HCT116 (cell line): ENCODE results near the gene TNFSF8. TPM values are rescaled to one million over a fixed set of nuclear protein-coding genes. Genes with fewer than 3 reads are reported as not detected.
A peak's percentile ranks its signal among the peaks of the same experiment; 100 is the strongest.

Source experiments
- ATAC-seq: fragments of 200-7000 bp; cut with Tn5 transposase; 2 replicates; pipeline ENCODE4 v1.9.1; 2020; ENCODE audit warnings: mild to moderate bottlenecking, moderate library complexity
- BruUV-seq: library from RNA; stranded (reverse); fragments of 400-500 nt; replicated peaks from 2 replicates; lab custom pipeline; 2021; lab: Mats Ljungman, UMichigan
- CTCF ChIA-PET: fragments of 300-600 bp; sonication (Branson Sonifier 250); formaldehyde crosslinking; loops from one replicate; lab custom pipeline; 2021; ENCODE audit warnings: antibody characterized with exemption; lab: Charles Lee
- POLR2A ChIA-PET: fragments of 300-600, 350-600 bp; sonication (Branson Sonifier 250); formaldehyde crosslinking; loops from one replicate; lab custom pipeline; 2021; ENCODE audit warnings: antibody characterized with exemption; lab: Charles Lee
- RAD21 ChIA-PET, 2 experiments: fragments of 300-600 bp; sonication (Branson Sonifier 250); formaldehyde crosslinking; loops; one replicate each; lab custom pipeline; 2023; ENCODE audit warnings: low total read pairs in 2 of 2; ENCODE audit not compliant: uncharacterized antibody in 2 of 2, unreplicated experiment in 2 of 2, low non-redundant PET in 1 of 2; lab: Charles Lee
- DNase-seq: peaks from one replicate; pipeline ENCODE4 v3.0.0-alpha.2; 2010; ENCODE audit warnings: low read depth, low spot score
- H2AFZ ChIP-seq: fragments of 200-600 bp; shearing (Covaris generic), sonication (generic); 2 replicates; pipeline ENCODE4 v1.6.1; 2017; ENCODE audit warnings: low read depth, mixed run types, mixed read lengths, antibody characterized with exemption, low read length; ENCODE audit not compliant: poor library complexity, severe bottlenecking
- H3K27ac ChIP-seq: 2 replicates; pipeline ENCODE4 v1.5.1; 2012; ENCODE audit warnings: low read depth, low read length
- H3K27me3 ChIP-seq: fragments of 200-600 bp; sonication (generic); 2 replicates; pipeline ENCODE4 v1.6.1; 2016; ENCODE audit warnings: mixed run types, low read length, mixed read lengths; ENCODE audit not compliant: insufficient read depth
- H3K36me3 ChIP-seq, 2 experiments: fragments of 200-500 bp in 1 of 2; fragments of 200-600 bp in 1 of 2; sonication (Bioruptor generic) in 1 of 2; sonication (generic) in 1 of 2; 2 replicates each; pipeline versions ENCODE4 v1.5.1 to v1.6.1; 2014 to 2016; ENCODE audit warnings: low read length in 2 of 2, inconsistent platforms in 1 of 2, mixed read lengths in 1 of 2, mixed run types in 1 of 2; ENCODE audit not compliant: insufficient read depth in 2 of 2, control insufficient read depth in 1 of 2
- H3K4me1 ChIP-seq, 2 experiments: fragments of 200-600 bp in 1 of 2; sonication (generic) in 1 of 2; 2 replicates each; pipeline versions ENCODE4 v1.5.1 to v1.6.1; 2012 to 2017; ENCODE audit warnings: low read length in 2 of 2, inconsistent platforms in 1 of 2, mild to moderate bottlenecking in 1 of 2, mixed read lengths in 1 of 2, mixed run types in 1 of 2, moderate library complexity in 1 of 2; ENCODE audit not compliant: insufficient read depth in 2 of 2, control insufficient read depth in 1 of 2
- H3K4me2 ChIP-seq: fragments of 200-600 bp; sonication (generic); 2 replicates; pipeline ENCODE4 v1.6.1; 2017; ENCODE audit warnings: mixed run types, low read length, mixed read lengths
- H3K4me3 ChIP-seq, 2 experiments: fragments of 200-600 bp in 1 of 2; sonication (generic) in 1 of 2; replicated peaks in 1 of 2; 2 replicates each; pipeline ENCODE4 v1.5.1; 2011 to 2016; ENCODE audit warnings: low read length in 2 of 2, control low read depth in 1 of 2, low read depth in 1 of 2, mild to moderate bottlenecking in 1 of 2, mixed read lengths in 1 of 2, mixed run types in 1 of 2
- H3K79me2 ChIP-seq: fragments of 200-600 bp; sonication (generic); 2 replicates; pipeline ENCODE4 v1.6.1; 2017; ENCODE audit warnings: mild to moderate bottlenecking, mixed run types, low read length, moderate library complexity, mixed read lengths; ENCODE audit not compliant: insufficient read depth
- H3K9ac ChIP-seq: fragments of 200-600 bp; sonication (generic); 2 replicates; pipeline ENCODE4 v1.6.1; 2016; ENCODE audit warnings: low read length, mixed read lengths
- H3K9me2 ChIP-seq: fragments of 200-600 bp; sonication (generic), shearing (Covaris generic); 2 replicates; pipeline ENCODE4 v1.6.1; 2017; ENCODE audit warnings: mixed run types, mild to moderate bottlenecking, moderate library complexity; ENCODE audit not compliant: insufficient read depth
- H3K9me3 ChIP-seq, 2 experiments: fragments of 200-500 bp in 1 of 2; fragments of 200-600 bp in 1 of 2; sonication (Bioruptor generic) in 1 of 2; sonication (generic) in 1 of 2; 2 replicates each; pipeline ENCODE4 v1.6.1; 2014 to 2017; ENCODE audit warnings: low read length in 2 of 2, mixed read lengths in 2 of 2, inconsistent platforms in 1 of 2, low read depth in 1 of 2, mild to moderate bottlenecking in 1 of 2, mixed run types in 1 of 2, moderate library complexity in 1 of 2; ENCODE audit not compliant: control insufficient read depth in 1 of 2, insufficient read depth in 1 of 2
- H4K20me1 ChIP-seq: fragments of 200-600 bp; sonication (generic), shearing (Covaris generic); 2 replicates; pipeline ENCODE4 v1.6.1; 2017; ENCODE audit warnings: mixed run types, mild to moderate bottlenecking, moderate library complexity; ENCODE audit not compliant: insufficient read depth
- CEBPB ChIP-seq: IDR thresholded peaks from 2 replicates; pipeline ENCODE4 v1.6.1; 2012; ENCODE audit warnings: low read depth
- CTCF ChIP-seq, 3 experiments: fragments of 200-600 bp in 1 of 3; sonication (generic) in 1 of 3; IDR thresholded peaks in 2 of 3; conservative IDR thresholded peaks in 1 of 3; 2 replicates each; pipeline ENCODE4 v1.5.1; 2012 to 2017; ENCODE audit warnings: low read depth in 2 of 3, low read length in 2 of 3, antibody characterized with exemption in 1 of 3, borderline replicate concordance in 1 of 3, control low read depth in 1 of 3, mild to moderate bottlenecking in 1 of 3, mixed read lengths in 1 of 3, mixed run types in 1 of 3, moderate library complexity in 1 of 3; ENCODE audit not compliant: insufficient read depth in 1 of 3
- ELF1 ChIP-seq: IDR thresholded peaks from 2 replicates; pipeline ENCODE4 v1.6.1; 2012; ENCODE audit warnings: low read depth, borderline replicate concordance
- EZH2 ChIP-seq: fragments of 200-600 bp; sonication (generic); IDR thresholded peaks from 2 replicates; pipeline ENCODE4 v1.6.1; 2017; ENCODE audit warnings: antibody characterized with exemption, mixed run types
- EZH2phosphoT487 ChIP-seq: fragments of 200-600 bp; IDR thresholded peaks from 2 replicates; pipeline ENCODE4 v1.6.1; 2018; ENCODE audit warnings: antibody characterized with exemption, borderline replicate concordance
- MAX ChIP-seq: IDR thresholded peaks from 2 replicates; pipeline ENCODE4 v1.6.1; 2012
- POLR2AphosphoS5 ChIP-seq: IDR thresholded peaks from 2 replicates; pipeline ENCODE4 v1.6.1; 2011; ENCODE audit warnings: mild to moderate bottlenecking, low read depth, low read length, moderate library complexity
- RAD21 ChIP-seq: IDR thresholded peaks from 2 replicates; pipeline ENCODE4 v1.6.1; 2012; ENCODE audit warnings: low read depth, mild to moderate bottlenecking
- SIN3A ChIP-seq: IDR thresholded peaks from 2 replicates; pipeline ENCODE4 v1.6.1; 2012; ENCODE audit warnings: low read depth
- YY1 ChIP-seq: IDR thresholded peaks from 2 replicates; pipeline ENCODE4 v1.6.1; 2011; ENCODE audit warnings: low read length, low read depth, moderate library complexity, mild to moderate bottlenecking; ENCODE audit not compliant: insufficient replicate concordance; ENCODE audit errors: extremely low read depth
- ZBTB33 ChIP-seq: IDR thresholded peaks from 2 replicates; pipeline ENCODE4 v1.6.1; 2011; ENCODE audit warnings: mild to moderate bottlenecking, low read length, moderate library complexity; ENCODE audit not compliant: insufficient replicate concordance; ENCODE audit errors: extremely low read depth
- ZFX ChIP-seq: fragments of 450-650 bp; IDR thresholded peaks from 2 replicates; pipeline ENCODE4 v1.6.1; 2017
- intact Hi-C: fragments of 100-400 bp; cut with micrococcal nuclease; formaldehyde crosslinking; loops from 2 replicates; pipeline ENCODE4 v1.10.0; 2022
- total RNA-seq: library from RNA; stranded (reverse); gene quantifications from one replicate; pipeline ENCODE4 v1.2.1, GENCODE V29; 2021; ENCODE audit not compliant: unreplicated experiment

Gene TNFSF8
- total RNA-seq, 1 experiment from 2014 or later: not detected

DNA sequence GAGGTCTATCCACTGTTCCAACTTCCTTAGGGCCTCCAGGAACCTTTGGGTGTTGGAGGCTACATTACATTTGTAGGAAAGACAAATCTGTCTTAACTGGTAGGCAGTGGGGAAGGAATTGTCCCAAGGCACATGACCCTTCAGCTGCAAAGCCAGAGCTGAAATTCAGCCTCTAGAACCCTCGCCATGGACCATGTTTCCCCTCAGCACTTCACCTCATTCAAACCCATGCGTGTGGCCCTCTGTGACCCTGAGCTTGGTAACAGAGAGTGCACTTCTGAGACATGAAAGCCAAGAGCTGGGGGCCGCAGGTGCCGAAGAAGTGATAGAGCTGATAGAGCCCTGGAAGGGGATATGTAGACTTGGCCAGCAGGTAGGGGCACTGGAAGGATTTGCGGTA is 17.2 kb downstream of the TNFSF8 start (continued):
- TF ChIP-seq CTCF (IDR thresholded peaks at IDR 0.05 in 2 of 3, conservative IDR thresholded peaks at IDR 0.05 in 1 of 3; ENCODE audit: borderline replicate concordance in 1 of 3, insufficient read depth in 1 of 3, low read depth in 2 of 3, low read length in 2 of 3) (no peak), YY1 (no peak), ZFX (no peak)

- H3K9me2 ChIP-seq: no peaks in the 10 kb centered on the region
- intact Hi-C loops: loop anchor here (1.0 to 10.0 kb wide), 6 partner anchors 172 to 614 kb away; no protein-coding TSS in a partner anchor
- H4K20me1 ChIP-seq: no peaks in the 10 kb centered on the region
- no peak overlapping the region for H2AFZ ChIP-seq
- peaks cover 21% of the 10 kb centered on the region; the same call in 1 of the 2 replicates for H3K27me3 ChIP-seq
- BruUV-seq: no TSS peak
- H3K36me3 ChIP-seq: no peaks in the 10 kb centered on the region
- no peaks in the 10 kb centered on the region for H3K79me2 ChIP-seq
- ChIA-PET POLR2A (no interaction called here), RAD21 (interaction anchor here (1.0 to 1.4 kb wide), 2 partner anchors 230 to 506 kb away, joined by 3 to 6 read pairs; no protein-coding TSS in a partner anchor), CTCF (interaction anchor here (0.5 to 10.7 kb wide), 9 partner anchors 10 to 1036 kb away, joined by 3 to 132 read pairs (median 4); partner anchors contain the start of gene TEX48)
- no peak overlapping the region for H3K27ac ChIP-seq
- no peak overlapping the region for H3K4me2 ChIP-seq
- ATAC-seq (peak; percentile 51; the same call in 1 of the 2 replicates), DNase-seq (no peak)
- no peak overlapping the region for H3K4me3 ChIP-seq
- H3K9ac ChIP-seq: no peak overlapping the region
- H3K9me3 ChIP-seq: no peaks in the 10 kb centered on the region
- H3K4me1 ChIP-seq: peaks cover 13 to 20% of the 10 kb centered on the region in 2 experiments
- TF ChIP-seq ELF1 (no peak), SIN3A (no peak), EZH2phosphoT487 (no peak), MAX (no peak), CTCF (IDR thresholded peaks at IDR 0.05 in 2 of 3, conservative IDR thresholded peaks at IDR 0.05 in 1 of 3; ENCODE audit: borderline replicate concordance in 1 of 3, insufficient read depth in 1 of 3, low read depth in 2 of 3, low read length in 2 of 3) (peak; percentile 73 to 85 (median 79)), ZBTB33 (no peak), EZH2 (no peak), RAD21 (peak; percentile 85), CEBPB (no peak), POLR2AphosphoS5 (no peak)
Measured at GRCh38 chr9:114911167-114911821, 19.1 kb downstream of the TNFSF8 start.
